H1 (cell line): Measurements from ENCODE around the gene FHIT. TPM values are rescaled to one million over a fixed set of nuclear protein-coding genes. Genes with fewer than 3 reads are reported as not detected.

Experiments
- BACH1 ChIP-seq: IDR thresholded peaks from 2 replicates; pipeline ENCODE4 v1.6.1; 2012; ENCODE audit warnings: low read length, improper control_type of control experiment
- CTBP2 ChIP-seq: IDR thresholded peaks from 2 replicates; pipeline ENCODE4 v1.7.0; 2011; ENCODE audit warnings: borderline replicate concordance, mild to moderate bottlenecking, moderate library complexity, mixed read lengths, low read length; ENCODE audit not compliant: insufficient read depth, insufficient read length
- FOSL1 ChIP-seq: IDR thresholded peaks from 2 replicates; pipeline ENCODE4 v1.6.1; 2011; ENCODE audit warnings: mild to moderate bottlenecking, low read depth, low read length, moderate library complexity; ENCODE audit not compliant: insufficient read depth
- KDM5A ChIP-seq: fragments of 200-600 bp; IDR thresholded peaks from 2 replicates; pipeline ENCODE4 v1.7.1; 2012; ENCODE audit warnings: mild to moderate bottlenecking, low read length, inconsistent platforms, mixed read lengths
- PHF8 ChIP-seq: fragments of 200-600 bp; sonication (generic); conservative IDR thresholded peaks from 2 replicates; pipeline ENCODE4 v1.7.1; 2012; ENCODE audit warnings: low read depth, mild to moderate bottlenecking, inconsistent platforms, low read length, moderate library complexity
- POLR2AphosphoS5 ChIP-seq: IDR thresholded peaks from 2 replicates; pipeline ENCODE4 v1.6.1; 2011; ENCODE audit warnings: low read depth, low read length
- RAD21 ChIP-seq, 2 experiments: IDR thresholded peaks in 1 of 2; conservative IDR thresholded peaks in 1 of 2; 2 replicates each; pipeline ENCODE4 v1.6.1; 2011; ENCODE audit warnings: low read depth in 2 of 2, low read length in 2 of 2, improper control_type of control experiment in 1 of 2, inconsistent platforms in 1 of 2, mild to moderate bottlenecking in 1 of 2, moderate library complexity in 1 of 2
- RBBP5 ChIP-seq: IDR thresholded peaks from 2 replicates; pipeline ENCODE4 v1.7.1; 2012; ENCODE audit warnings: low read depth, mild to moderate bottlenecking, inconsistent platforms, low read length, moderate library complexity, borderline replicate concordance
- TCF12 ChIP-seq: IDR thresholded peaks from 2 replicates; pipeline ENCODE4 v1.6.1; 2011; ENCODE audit warnings: low read depth, mild to moderate bottlenecking, low read length
- polyA plus RNA-seq, 7 experiments: library from polyadenylated mRNA; depleted of rRNA in 3 of 7; stranded (reverse) in 5 of 7; unstranded in 2 of 7; fragments of >200 nt in 5 of 7; fragments of 200-250 nt in 2 of 7; gene quantifications; 1 replicate in 5 of 7; 2 replicates in 1 of 7; 4 replicates in 1 of 7; pipeline versions ENCODE4 v1.2.1 to v1.2.3, GENCODE V29; 2011 to 2013; ENCODE audit warnings: missing spikeins in 2 of 7, mixed read lengths in 2 of 7
- total RNA-seq: library from RNA; stranded (reverse); fragmentation: NEBNext Ultra II Directional; extraction: Animal tissue kit (Norgen Biotek cat#: 25700); gene quantifications from 2 replicates; pipeline ENCODE4 v1.2.1, GENCODE V29; 2021

The FHIT gene
- total and polyA plus RNA-seq, 2 of the 8 experiments (the other 6 are each of a cell fraction or from before 2014, with no cell fraction given) = 1.2 to 3.2 TPM

DNA sequence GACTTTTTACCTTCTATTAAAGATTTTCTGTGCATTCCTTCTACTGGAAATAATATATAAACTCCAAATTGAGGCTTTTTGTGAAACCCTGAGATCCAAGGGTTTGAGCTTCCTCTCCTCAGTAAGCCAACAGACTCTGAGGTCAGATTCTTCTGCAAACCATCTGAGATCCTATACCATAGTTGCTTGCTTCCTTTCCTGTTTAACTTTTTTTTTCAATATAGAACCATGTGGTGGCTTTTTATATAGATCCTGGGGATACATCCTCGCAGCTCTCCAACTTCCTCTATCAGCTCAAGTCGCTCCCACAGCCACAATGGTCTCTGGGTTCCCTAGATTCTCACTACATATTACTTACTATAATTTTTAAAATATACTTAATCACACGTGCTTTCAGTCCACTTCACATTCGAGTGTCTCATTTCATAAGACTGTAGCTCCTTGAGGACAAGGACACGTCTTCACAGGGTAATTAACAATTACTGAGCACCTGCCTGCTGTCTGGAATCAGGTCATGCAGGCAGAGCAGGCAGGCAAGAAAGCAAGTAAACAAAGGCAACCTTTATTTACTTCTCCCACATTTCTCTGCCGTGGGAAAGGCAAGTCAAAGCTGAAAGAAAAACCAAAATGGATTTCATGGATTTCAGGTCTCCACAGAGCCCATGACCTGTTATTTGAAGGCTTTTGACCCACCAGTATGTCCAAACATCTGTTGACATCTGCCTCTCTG is 941.5 kb downstream of the FHIT start (continued):
- no peak for TF ChIP-seq FOSL1
- TF ChIP-seq POLR2AphosphoS5 = no peak
- TF ChIP-seq CTBP2 = no peak
- TF ChIP-seq TCF12 = no peak
- no peak for TF ChIP-seq KDM5A
- no peak for TF ChIP-seq RAD21 (IDR thresholded peaks at IDR 0.05 in 1 of 2, conservative IDR thresholded peaks at IDR 0.05 in 1 of 2; ENCODE audit: low read depth in 2 of 2, low read length in 2 of 2)
- no peak for TF ChIP-seq BACH1
- no peak for TF ChIP-seq PHF8
- no peak for TF ChIP-seq RBBP5
